K562 (cell line): ENCODE results near the gene GPATCH4. TPM values are rescaled to one million over a fixed set of nuclear protein-coding genes. Genes with fewer than 3 reads are reported as not detected.

Experiments
- ATAC-seq: fragments of 200-7000 bp; cut with Tn5 transposase; 3 replicates; pipeline ENCODE4 v1.9.1; 2020; ENCODE audit warnings: moderate library complexity
- BruUV-seq: library from RNA; stranded (reverse); fragments of 400-500 nt; replicated peaks from 2 replicates; lab custom pipeline; 2021; lab: Mats Ljungman, UMichigan
- CTCF ChIA-PET: fragments of 300-600 bp; formaldehyde crosslinking; extraction: SDS; loops from one replicate; lab custom pipeline; 2021; ENCODE audit warnings: low intra/inter-chr PET ratio; lab: Yijun Ruan, JAX
- POLR2A ChIA-PET: fragments of 300-600, 350-650 bp; sonication (Branson Sonifier 250); formaldehyde crosslinking; extraction: SDS; loops from one replicate; lab custom pipeline; 2021; ENCODE audit warnings: antibody characterized with exemption, inconsistent platforms; lab: Yijun Ruan, JAX
- DNase-seq, 4 experiments: peaks; one replicate each; pipeline versions ENCODE4 v3.0.0 to v3.0.0-alpha.2; 2011 to 2018; ENCODE audit warnings: low spot score in 3 of 4, mixed read lengths in 3 of 4; ENCODE audit errors: extremely low read depth in 1 of 4
- FAIRE-seq: peaks from 2 replicates; lab custom pipeline; 2011; peaks lifted over from hg19 to GRCh38; lab: Jason Lieb, UNC
- H2AFZ ChIP-seq: 2 replicates; pipeline ENCODE4 v1.6.0; 2011; ENCODE audit warnings: low read depth, low read length, control low read depth, inconsistent platforms
- H3K27ac ChIP-seq: fragments of 200-600 bp; 3 replicates; pipeline ENCODE4 v1.8.0; 2011; ENCODE audit warnings: low read depth, mild to moderate bottlenecking, control low read depth, inconsistent platforms, low read length, moderate library complexity, mixed read lengths; ENCODE audit errors: extremely low read depth
- H3K27me3 ChIP-seq, 2 experiments: fragments of 300-600 bp in 1 of 2; 2 replicates in 1 of 2; 3 replicates in 1 of 2; pipeline versions ENCODE4 v1.6.0 to v1.8.0; 2011; ENCODE audit warnings: inconsistent platforms in 2 of 2, low read length in 2 of 2, mild to moderate bottlenecking in 1 of 2, mixed read lengths in 1 of 2, moderate library complexity in 1 of 2; ENCODE audit not compliant: control insufficient read depth in 2 of 2, insufficient read depth in 2 of 2
- H3K36me3 ChIP-seq: fragments of 300-600 bp; 3 replicates; pipeline ENCODE4 v1.8.0; 2011; ENCODE audit warnings: mild to moderate bottlenecking, low read length, inconsistent platforms; ENCODE audit not compliant: control insufficient read depth, insufficient read depth
- H3K4me1 ChIP-seq, 2 experiments: fragments of 200-600 bp in 1 of 2; replicated peaks in 1 of 2; 2 replicates in 1 of 2; 3 replicates in 1 of 2; pipeline versions ENCODE4 v1.5.1 to v1.8.0; 2011; ENCODE audit warnings: inconsistent platforms in 2 of 2, low read length in 2 of 2, mild to moderate bottlenecking in 1 of 2, mixed read lengths in 1 of 2, moderate library complexity in 1 of 2; ENCODE audit not compliant: control insufficient read depth in 2 of 2, insufficient read depth in 2 of 2
- H3K4me2 ChIP-seq: 2 replicates; pipeline ENCODE4 v1.6.1; 2011; ENCODE audit warnings: low read length, control low read depth, inconsistent platforms, mixed read lengths; ENCODE audit not compliant: insufficient read depth
- H3K4me3 ChIP-seq: fragments of 200-600 bp; sonication (generic), shearing (Covaris generic); 2 replicates; pipeline ENCODE4 v1.5.1; 2016; ENCODE audit warnings: control low read depth, inconsistent platforms
- H3K79me2 ChIP-seq: fragments of 200-600 bp; 3 replicates; pipeline ENCODE4 v1.8.0; 2011; ENCODE audit warnings: low read length, inconsistent platforms; ENCODE audit not compliant: control insufficient read depth, insufficient read depth
- H3K9ac ChIP-seq, 2 experiments: 2 replicates each; pipeline versions ENCODE4 v1.6.0 to v1.6.1; 2011; ENCODE audit warnings: low read depth in 2 of 2, low read length in 2 of 2, control low read depth in 1 of 2, inconsistent platforms in 1 of 2, mild to moderate bottlenecking in 1 of 2, mixed read lengths in 1 of 2; ENCODE audit not compliant: insufficient read depth in 1 of 2
- H3K9me1 ChIP-seq: one replicate; pipeline ENCODE4 v1.6.0; 2011; ENCODE audit warnings: inconsistent platforms, mild to moderate bottlenecking, low read length, moderate library complexity; ENCODE audit not compliant: control insufficient read depth, insufficient read depth
- H3K9me3 ChIP-seq: replicated peaks from 2 replicates; pipeline ENCODE4 v1.5.1; 2011; ENCODE audit warnings: low read depth, low read length, inconsistent platforms; ENCODE audit not compliant: control insufficient read depth, insufficient read depth
- H4K20me1 ChIP-seq: replicated peaks from 2 replicates; pipeline ENCODE4 v1.6.1; 2011; ENCODE audit warnings: low read length, inconsistent platforms, mixed read lengths; ENCODE audit not compliant: control insufficient read depth, insufficient read depth
- ATF3 ChIP-seq, 2 experiments: fragments of 450-650 bp in 1 of 2; sonication (generic) in 1 of 2; formaldehyde crosslinking in 1 of 2; IDR thresholded peaks in 1 of 2; conservative IDR thresholded peaks in 1 of 2; 2 replicates each; pipeline versions ENCODE4 v1.6.1 to v1.8.1; 2016 to 2023; ENCODE audit warnings: mild to moderate bottlenecking in 2 of 2, moderate library complexity in 2 of 2, inconsistent platforms in 1 of 2, missing genetic modification reagents in 1 of 2
- BHLHE40 ChIP-seq: IDR thresholded peaks from 2 replicates; pipeline ENCODE4 v1.6.1; 2011; ENCODE audit warnings: low read length, improper control_type of control experiment
- ETV5 ChIP-seq: sonication (generic); formaldehyde crosslinking; IDR thresholded peaks from 2 replicates; pipeline ENCODE4 v1.4.0; 2020; ENCODE audit warnings: low read depth, mild to moderate bottlenecking, missing genetic modification reagents
- NR2F6 ChIP-seq: fragments of 450-650 bp; formaldehyde crosslinking; IDR thresholded peaks from 2 replicates; pipeline ENCODE4 v1.4.0; 2020; ENCODE audit warnings: mild to moderate bottlenecking
- SIN3B ChIP-seq: fragments of 450-650 bp; IDR thresholded peaks from 2 replicates; pipeline ENCODE4 v1.6.1; 2017; ENCODE audit warnings: low read depth, mild to moderate bottlenecking, moderate library complexity
- WGBS: fragments of 100-300 bp; shearing (Covaris generic); methylation state at CpG from one replicate; pipeline ENCODE4 v1.1.6; 2016; ENCODE audit warnings: low coverage, mixed read lengths; ENCODE audit not compliant: insufficient coverage; ENCODE audit errors: missing lambda C conversion rate; 5-methylcytosine and 5-hydroxymethylcytosine counted together
- in situ Hi-C: fragments of 300-500 bp; cut with MboI; formaldehyde crosslinking; loops from 4 replicates; pipeline ENCODE4 v1.15.0; 2018; ENCODE audit warnings: inconsistent platforms, mixed read lengths
- intact Hi-C: fragments of 100-400 bp; cut with micrococcal nuclease; formaldehyde crosslinking; loops from 2 replicates; pipeline ENCODE4 v1.14.2; 2022
- polyA plus RNA-seq, 8 experiments: library from polyadenylated mRNA; depleted of rRNA in 4 of 8; stranded (reverse) in 5 of 8; unstranded in 3 of 8; fragments of >200 nt; fragmentation: Nextera tagmentation in 2 of 8; fragmentation: Illumina TruSeq in 1 of 8; extraction: Ambion mirVana in 2 of 8; extraction: Trizol in 1 of 8; gene quantifications; 2 replicates each; pipeline versions ENCODE4 v1.2.1 to v1.2.3, GENCODE V29; 2011 to 2014; ENCODE audit warnings: inconsistent platforms in 1 of 8, missing spikeins in 1 of 8
- total RNA-seq, 7 experiments: library from RNA; depleted of rRNA in 6 of 7; stranded (reverse); fragments of >200 nt in 6 of 7; fragmentation: Illumina TruSeq in 2 of 7; extraction: Trizol in 2 of 7; gene quantifications; 2 replicates each; pipeline versions ENCODE4 v1.2.1 to v1.2.3, GENCODE V29; 2011 to 2021; ENCODE audit warnings: low replicate concordance in 1 of 7

GPATCH4 gene
- total and polyA plus RNA-seq, 9 of the 15 experiments (the other 6 are each of a cell fraction or from before 2014, with no cell fraction given), result 43.7 to 105 (median 76.5) TPM

GRCh38 chr1:156626079-156626438, 24.8 kb upstream of the GPATCH4 start:
- Histone ChIP-seq H3K27me3 (peaks cover 3 to 4% of the 10 kb centered on the region in 2 experiments; a peak in 3 of 5 replicates), H3K4me3 (no peak overlapping the region), H4K20me1 (peaks cover 4% of the 10 kb centered on the region; the same call in 1 of the 2 replicates), H3K79me2 (no peaks in the 10 kb centered on the region), H3K9ac (no peak overlapping the region; a peak in 1 of 4 replicates), H3K27ac (no peak overlapping the region), H2AFZ (no peak overlapping the region), H3K9me3 (no peaks in the 10 kb centered on the region), H3K4me2 (peak overlapping the region; percentile 85; the same call in 1 of the 2 replicates), H3K4me1 (peaks cover 3 to 25% of the 10 kb centered on the region in 2 experiments; a peak in 4 of 5 replicates), H3K36me3 (no peaks in the 10 kb centered on the region), H3K9me1 (no peaks in the 10 kb centered on the region)
- in situ Hi-C loops (no loop called here), intact Hi-C loops (loop anchor here (5.0 kb wide), 1 partner anchor 101 kb away; the partner anchor contains the start of genes ISG20L2 and METTL25B)
- no TSS peak for BruUV-seq
- TF ChIP-seq NR2F6 (CRISPR knock-in tag) (no peak), ATF3 (IDR thresholded peaks at IDR 0.05) (no peak), ATF3 (CRISPR knock-in tag; conservative IDR thresholded peaks at IDR 0.05) (peak; percentile 52; the same call in 1 of the 2 replicates), ETV5 (CRISPR knock-in tag) (no peak), BHLHE40 (no peak), SIN3B (0 out of 2 replicates have a peak, but pooled peaks have one; percentile 14)
- POLR2A ChIA-PET, result no interaction called here
- ATAC-seq (no peak), DNase-seq (no peak), FAIRE-seq (no peak)
- WGBS, result 49% methylated on average over 4 of the region's 4 CpGs
- CTCF ChIA-PET, result interaction anchor here (0.6 to 4.0 kb wide), 9 partner anchors 26 to 293 kb away, joined by 3 to 58 read pairs (median 4); partner anchors contain the start of genes CRABP2 and NES
